Fibroblast of the aortic adventitia (primary cell): ENCODE measurements around the gene MARS1. TPM values are rescaled to one million over a fixed set of nuclear protein-coding genes. Genes with fewer than 3 reads are reported as not detected.
A peak's percentile ranks its signal among the peaks of the same experiment; 100 is the strongest.

Source experiments
- DNase-seq: peaks from one replicate; pipeline ENCODE4 v3.0.0-alpha.2; 2010; ENCODE audit warnings: low read depth
- H3K4me3 ChIP-seq: 2 replicates; pipeline ENCODE4 v1.5.1; 2011; ENCODE audit warnings: low read depth, mild to moderate bottlenecking, control low read depth, low read length, moderate library complexity
- total RNA-seq: library from RNA; depleted of rRNA; stranded (reverse); fragments of >200 nt; gene quantifications from 2 replicates; pipeline ENCODE4 v1.2.3, GENCODE V29; 2012; ENCODE audit warnings: low replicate concordance
- TF ChIP-seq, protein P1 (sequence below): IDR thresholded peaks from 2 replicates; pipeline ENCODE4 v1.5.1; 2011; ENCODE audit warnings: mild to moderate bottlenecking, low read length, control low read depth, inconsistent platforms; ENCODE audit not compliant: insufficient read depth

MARS1 gene
- total RNA-seq, 1 donor = 185 TPM

DNA sequence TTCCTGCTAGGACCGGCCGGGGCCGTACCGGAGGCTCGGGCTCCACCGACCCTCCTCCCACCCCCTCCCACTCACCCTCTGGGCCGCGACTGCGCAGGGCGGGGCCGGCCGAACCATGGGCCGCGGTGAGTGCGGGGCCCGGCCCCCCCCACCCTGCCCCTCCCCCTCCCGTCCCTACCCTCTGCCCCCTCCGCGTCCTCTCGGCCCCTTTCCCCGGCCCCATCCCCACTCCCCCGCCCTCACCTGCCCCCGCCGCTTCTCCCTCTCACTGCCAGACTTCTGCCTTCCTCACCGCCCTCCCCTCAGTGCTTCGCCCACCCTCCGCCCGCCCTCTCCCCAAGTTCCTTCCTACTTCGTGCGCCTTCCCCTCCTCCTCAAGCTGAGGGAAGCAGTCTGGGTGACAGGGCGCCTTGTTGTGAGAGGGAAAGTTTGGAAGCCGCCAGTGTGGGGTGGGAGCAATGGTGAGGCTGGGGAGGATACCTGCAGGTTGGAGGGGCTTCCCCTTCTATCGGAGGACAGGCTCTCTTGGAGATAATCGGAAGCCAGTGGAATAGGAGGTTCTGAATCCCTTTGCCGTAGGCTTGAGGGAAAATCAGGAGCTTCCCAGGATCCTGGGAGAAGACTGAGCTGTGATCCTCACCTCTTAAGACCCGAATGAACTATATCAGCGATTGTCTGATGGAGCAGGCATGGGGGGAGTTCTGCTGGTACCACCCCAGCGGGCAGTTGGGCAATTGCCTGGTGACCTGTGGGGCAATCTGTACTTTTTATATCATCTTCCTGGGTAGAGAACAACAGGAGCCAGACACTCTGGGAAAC is 35.2 kb downstream of the MARS1 start:
- DNase-seq = peak; percentile 58
- TF ChIP-seq, protein P1, sequence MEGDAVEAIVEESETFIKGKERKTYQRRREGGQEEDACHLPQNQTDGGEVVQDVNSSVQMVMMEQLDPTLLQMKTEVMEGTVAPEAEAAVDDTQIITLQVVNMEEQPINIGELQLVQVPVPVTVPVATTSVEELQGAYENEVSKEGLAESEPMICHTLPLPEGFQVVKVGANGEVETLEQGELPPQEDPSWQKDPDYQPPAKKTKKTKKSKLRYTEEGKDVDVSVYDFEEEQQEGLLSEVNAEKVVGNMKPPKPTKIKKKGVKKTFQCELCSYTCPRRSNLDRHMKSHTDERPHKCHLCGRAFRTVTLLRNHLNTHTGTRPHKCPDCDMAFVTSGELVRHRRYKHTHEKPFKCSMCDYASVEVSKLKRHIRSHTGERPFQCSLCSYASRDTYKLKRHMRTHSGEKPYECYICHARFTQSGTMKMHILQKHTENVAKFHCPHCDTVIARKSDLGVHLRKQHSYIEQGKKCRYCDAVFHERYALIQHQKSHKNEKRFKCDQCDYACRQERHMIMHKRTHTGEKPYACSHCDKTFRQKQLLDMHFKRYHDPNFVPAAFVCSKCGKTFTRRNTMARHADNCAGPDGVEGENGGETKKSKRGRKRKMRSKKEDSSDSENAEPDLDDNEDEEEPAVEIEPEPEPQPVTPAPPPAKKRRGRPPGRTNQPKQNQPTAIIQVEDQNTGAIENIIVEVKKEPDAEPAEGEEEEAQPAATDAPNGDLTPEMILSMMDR = no peak
- peak overlapping the region; percentile 86 for H3K4me3 ChIP-seq

DNA sequence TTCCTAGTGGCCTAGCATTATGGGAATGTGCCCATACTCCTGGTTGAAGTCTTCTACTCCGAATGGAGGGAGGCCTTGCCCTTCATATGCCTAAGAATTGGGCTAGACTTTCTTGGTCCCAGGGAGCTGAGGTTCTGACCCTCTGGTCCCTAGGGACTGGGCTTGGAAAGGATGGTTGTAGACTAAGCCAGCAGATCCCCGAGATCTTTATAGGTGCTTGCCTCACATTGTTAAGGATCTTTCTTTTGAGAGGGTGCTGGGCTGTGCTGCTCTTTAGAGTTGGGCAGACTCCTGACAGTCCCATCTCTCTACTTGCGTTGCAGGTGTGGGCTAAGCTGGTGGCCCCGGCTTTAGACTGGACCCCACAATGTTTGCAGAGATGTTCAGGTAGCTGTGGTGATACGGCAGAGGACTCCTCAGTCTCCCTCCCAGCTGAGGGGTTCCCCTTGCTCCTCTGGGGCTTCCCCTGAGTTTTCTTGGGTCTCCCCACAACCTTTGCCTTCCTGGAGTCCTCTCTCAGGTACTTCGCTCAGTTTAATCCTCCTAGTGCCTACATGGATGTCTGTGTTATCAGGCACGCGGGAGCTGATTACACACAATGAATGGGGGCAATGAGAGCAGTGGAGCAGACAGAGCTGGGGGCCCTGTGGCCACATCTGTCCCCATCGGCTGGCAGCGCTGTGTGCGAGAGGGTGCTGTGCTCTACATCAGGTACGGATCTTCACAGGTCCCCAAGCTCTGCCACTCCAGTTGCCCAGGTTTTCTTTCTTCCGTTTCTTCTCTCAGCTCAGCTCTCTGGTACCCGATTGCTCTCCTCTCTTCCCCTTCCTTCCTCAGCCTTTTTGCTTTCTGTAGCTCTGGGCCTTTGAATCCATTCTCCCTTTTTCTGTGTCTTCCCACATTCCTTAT is 36.1 kb downstream of the MARS1 start:
- DNase-seq = peak; percentile 32
- H3K4me3 ChIP-seq = peak overlapping the region; percentile 86
- TF ChIP-seq, protein P1 = no peak

DNA sequence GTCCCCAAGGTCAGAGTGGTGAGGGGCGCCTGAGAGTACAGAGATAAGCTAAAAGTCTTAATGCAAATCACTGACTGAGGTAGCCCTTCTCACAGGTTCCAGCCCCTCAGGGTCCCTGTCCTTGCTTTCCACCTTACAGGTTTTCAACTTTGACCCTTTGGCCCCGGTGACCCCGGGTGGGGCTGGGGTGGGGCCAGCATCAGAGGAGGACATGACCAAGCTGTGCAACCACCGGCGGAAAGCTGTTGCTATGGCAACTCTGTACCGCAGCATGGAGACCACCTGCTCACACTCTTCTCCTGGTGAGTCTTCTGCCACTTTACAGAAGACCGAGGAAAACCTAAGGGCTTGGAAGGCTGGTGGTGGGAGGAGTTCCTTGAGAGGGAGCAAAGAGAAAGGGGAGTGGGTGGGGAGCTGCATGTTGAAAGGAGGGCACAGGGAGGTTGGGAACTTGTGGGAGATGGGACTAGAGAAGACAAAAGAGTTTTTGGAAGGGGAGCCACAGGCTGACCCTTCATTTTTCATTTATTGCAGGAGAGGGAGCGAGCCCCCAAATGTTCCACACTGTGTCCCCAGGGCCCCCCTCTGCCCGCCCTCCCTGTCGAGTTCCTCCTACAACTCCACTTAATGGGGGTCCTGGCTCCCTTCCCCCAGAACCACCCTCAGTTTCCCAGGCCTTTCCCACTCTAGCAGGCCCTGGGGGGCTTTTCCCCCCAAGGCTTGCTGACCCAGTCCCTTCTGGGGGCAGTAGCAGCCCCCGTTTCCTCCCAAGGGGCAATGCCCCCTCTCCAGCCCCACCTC is 37.1 kb downstream of the MARS1 start:
- H3K4me3 ChIP-seq = peak overlapping the region; percentile 86
- DNase-seq = no peak
- TF ChIP-seq, protein P1 = no peak

DNA sequence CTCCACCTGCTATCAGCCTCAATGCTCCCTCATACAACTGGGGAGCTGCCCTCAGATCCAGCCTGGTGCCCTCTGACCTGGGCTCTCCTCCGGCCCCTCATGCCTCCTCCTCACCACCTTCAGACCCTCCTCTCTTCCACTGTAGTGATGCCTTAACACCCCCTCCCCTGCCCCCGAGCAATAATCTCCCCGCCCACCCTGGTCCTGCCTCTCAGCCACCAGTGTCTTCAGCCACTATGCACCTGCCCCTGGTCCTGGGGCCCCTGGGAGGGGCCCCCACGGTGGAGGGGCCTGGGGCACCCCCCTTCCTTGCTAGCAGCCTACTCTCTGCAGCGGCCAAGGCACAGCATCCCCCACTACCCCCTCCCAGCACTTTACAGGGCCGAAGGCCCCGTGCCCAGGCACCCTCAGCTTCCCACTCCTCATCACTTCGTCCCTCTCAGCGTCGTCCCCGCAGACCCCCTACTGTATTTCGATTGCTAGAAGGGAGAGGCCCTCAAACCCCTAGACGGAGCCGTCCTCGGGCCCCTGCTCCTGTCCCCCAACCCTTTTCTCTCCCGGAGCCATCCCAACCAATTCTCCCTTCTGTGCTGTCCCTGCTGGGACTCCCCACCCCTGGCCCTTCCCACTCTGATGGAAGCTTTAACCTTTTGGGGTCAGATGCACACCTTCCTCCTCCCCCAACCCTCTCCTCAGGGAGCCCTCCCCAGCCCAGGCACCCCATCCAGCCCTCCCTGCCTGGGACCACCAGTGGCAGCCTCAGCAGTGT is 37.9 kb downstream of the MARS1 start:
- TF ChIP-seq, protein P1 = no peak
- no peak for DNase-seq
- H3K4me3 ChIP-seq = no peak overlapping the region

DNA sequence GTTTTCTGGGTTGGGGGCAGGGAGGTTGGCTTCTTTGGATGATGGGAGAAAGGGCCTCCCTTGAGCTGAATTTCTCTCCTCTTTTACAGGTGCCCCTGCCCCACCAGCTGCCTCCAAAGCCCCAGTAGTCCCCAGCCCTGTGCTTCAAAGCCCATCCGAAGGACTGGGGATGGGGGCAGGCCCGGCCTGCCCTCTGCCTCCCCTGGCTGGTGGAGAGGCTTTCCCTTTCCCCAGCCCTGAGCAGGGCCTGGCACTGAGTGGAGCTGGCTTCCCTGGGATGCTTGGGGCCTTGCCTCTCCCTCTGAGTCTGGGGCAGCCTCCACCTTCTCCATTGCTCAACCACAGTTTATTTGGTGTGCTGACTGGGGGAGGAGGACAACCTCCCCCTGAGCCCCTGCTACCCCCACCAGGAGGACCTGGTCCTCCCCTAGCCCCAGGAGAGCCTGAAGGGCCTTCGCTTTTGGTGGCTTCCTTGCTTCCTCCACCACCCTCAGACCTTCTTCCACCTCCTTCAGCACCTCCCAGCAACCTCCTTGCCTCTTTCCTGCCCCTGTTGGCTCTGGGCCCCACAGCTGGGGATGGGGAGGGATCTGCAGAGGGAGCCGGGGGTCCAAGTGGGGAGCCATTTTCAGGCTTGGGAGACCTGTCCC is 38.7 kb downstream of the MARS1 start:
- no peak overlapping the region for H3K4me3 ChIP-seq
- DNase-seq = no peak
- TF ChIP-seq, protein P1 = no peak

DNA sequence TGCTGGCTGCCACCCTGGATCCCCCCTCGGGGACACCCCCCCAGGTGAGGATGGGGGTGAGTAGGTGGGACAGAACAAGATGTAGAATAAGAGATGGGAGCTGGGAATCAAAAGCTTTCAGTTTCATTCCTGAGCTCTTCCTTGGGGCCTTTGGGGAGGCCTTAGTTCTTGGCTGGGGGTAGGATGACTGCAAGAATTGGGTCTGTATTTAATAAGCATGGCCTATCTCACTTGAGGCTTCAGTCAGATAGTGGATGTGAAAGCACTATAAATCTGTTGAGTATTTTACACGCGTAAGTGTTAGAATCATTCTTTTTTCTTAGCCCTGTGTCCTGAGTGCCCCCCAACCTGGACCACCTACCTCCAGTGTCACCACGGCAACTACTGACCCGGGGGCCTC is 39.3 kb downstream of the MARS1 start:
- TF ChIP-seq, protein P1 = no peak
- no peak for DNase-seq
- H3K4me3 ChIP-seq = no peak overlapping the region
